ENCODE data around the gene GPR162. TPM values are rescaled to one million over a fixed set of nuclear protein-coding genes. Genes with fewer than 3 reads are reported as not detected.
"Not testable (repeated sequence)": the region's sequence is repeated elsewhere in the genome, so short reads cannot be mapped to it uniquely, and the experiment has no call there.

GPR162 gene
- total and polyA plus RNA-seq, 3 experiments from 2014 or later = 0.11 TPM; not detected in 2

- no peaks in the 10 kb centered on the region for H3K27me3 Mint-ChIP-seq
- peaks cover 54% of the 10 kb centered on the region for H3K36me3 ChIP-seq (ENCODE audit: insufficient read depth, low read length)
- no peak for DNase-seq
- peaks cover 6 to 78% (median 10%) of the 10 kb centered on the region in 3 donors for H3K36me3 Mint-ChIP-seq
- ChIA-PET POLR2A (interaction anchor here (3.2 kb wide), 1 partner anchor 11 kb away, joined by 19 read pairs; the partner anchor contains the start of gene USP5), CTCF (interaction anchor here (2.8 kb wide), 1 partner anchor 10 kb away, joined by 12 read pairs; the partner anchor contains the start of gene SPSB2)
- H3K9me3 Mint-ChIP-seq = no peaks in the 10 kb centered on the region
- no peak overlapping the region for H3K27ac Mint-ChIP-seq
- H3K4me3 ChIP-seq (ENCODE audit: low read length) = no peak overlapping the region
- H3K4me1 Mint-ChIP-seq = peaks cover 1 to 11% (median 8%) of the 10 kb centered on the region in 3 donors
- no peak overlapping the region for H3K27ac ChIP-seq (ENCODE audit: low read depth, low read length)
- no peaks in the 10 kb centered on the region for H3K9me3 ChIP-seq (ENCODE audit: low read length)
- H3K4me3 Mint-ChIP-seq = no peak overlapping the region
- H3K27me3 ChIP-seq (ENCODE audit: insufficient read depth, low read length, poor library complexity, severe bottlenecking) = no peaks in the 10 kb centered on the region
- no peaks in the 10 kb centered on the region for H3K4me1 ChIP-seq (ENCODE audit: insufficient read depth, low read length)
Observed at GRCh38 chr12:6863033-6863432, 41.4 kb downstream of the GPR162 start.

GRCh38 chr12:6863586-6864321 is 42.1 kb downstream of the GPR162 start:
- no peak for DNase-seq
- POLR2A ChIA-PET = interaction anchor here (1.2 to 3.2 kb wide), 3 partner anchors 9 to 97 kb away, joined by 3 to 19 read pairs (median 3); partner anchors contain the start of genes SPSB2 and USP5
- Histone ChIP-seq H3K9me3 (ENCODE audit: low read length) (no peaks in the 10 kb centered on the region), H3K4me1 (ENCODE audit: insufficient read depth, low read length) (peaks cover 7% of the 10 kb centered on the region), H3K36me3 (ENCODE audit: insufficient read depth, low read length) (peaks cover 47% of the 10 kb centered on the region), H3K4me3 (ENCODE audit: low read length) (no peak overlapping the region), H3K27ac (ENCODE audit: low read depth, low read length) (no peak overlapping the region), H3K27me3 (ENCODE audit: insufficient read depth, low read length, poor library complexity, severe bottlenecking) (no peaks in the 10 kb centered on the region)
- CTCF ChIA-PET = interaction anchor here (1.3 to 2.8 kb wide), 3 partner anchors 9 to 11 kb away, joined by 4 to 12 read pairs (median 5); partner anchors contain the start of gene SPSB2
- Mint-ChIP-seq H3K4me3 (peak overlapping the region in 1 of 7 donors; percentile 96), H3K27ac (peak overlapping the region in 2 of 8 donors; percentile 33 to 91), H3K27me3 (no peaks in the 10 kb centered on the region), H3K4me1 (peaks cover 9 to 19% (median 15%) of the 10 kb centered on the region in 3 donors), H3K9me3 (no peaks in the 10 kb centered on the region), H3K36me3 (peaks cover 6 to 75% (median 10%) of the 10 kb centered on the region in 3 donors)

- not testable (repeated sequence) for DNase-seq; H3K4me3 ChIP-seq (ENCODE audit: low read length); H3K27me3 ChIP-seq (ENCODE audit: insufficient read depth, low read length, poor library complexity, severe bottlenecking); H3K9me3 Mint-ChIP-seq; H3K27ac ChIP-seq (ENCODE audit: low read depth, low read length); H3K27me3 Mint-ChIP-seq; H3K9me3 ChIP-seq (ENCODE audit: low read length)
- CTCF ChIA-PET = interaction anchor here (0.8 to 11.0 kb wide), 6 partner anchors 7 to 94 kb away, joined by 4 to 135 read pairs (median 8); partner anchors contain the start of gene SPSB2
- H3K4me3 Mint-ChIP-seq = peak overlapping the region in 6 of 7 donors; percentile 39 to 96 (median 61)
- POLR2A ChIA-PET = interaction anchor here (1.2 to 3.2 kb wide), 3 partner anchors 8 to 96 kb away, joined by 3 to 19 read pairs (median 3); partner anchors contain the start of genes SPSB2 and USP5
- Histone ChIP-seq H3K36me3 (ENCODE audit: insufficient read depth, low read length) (peaks cover 46% of the 10 kb centered on the region), H3K4me1 (ENCODE audit: insufficient read depth, low read length) (peaks cover 20% of the 10 kb centered on the region)
- H3K36me3 Mint-ChIP-seq = peaks cover 5 to 75% (median 12%) of the 10 kb centered on the region in 3 donors
- H3K4me1 Mint-ChIP-seq = peaks cover 24 to 32% (median 25%) of the 10 kb centered on the region in 3 donors
- H3K27ac Mint-ChIP-seq = peak overlapping the region in 6 of 8 donors; percentile 16 to 95 (median 44)
Observed at GRCh38 chr12:6865307-6865706, 43.7 kb downstream of the GPR162 start.

- Mint-ChIP-seq H3K9me3 (no peaks in the 10 kb centered on the region), H3K36me3 (peaks cover 2 to 75% (median 16%) of the 10 kb centered on the region in 3 donors), H3K27ac (peak overlapping the region; percentile 30 to 96 (median 91)), H3K27me3 (no peaks in the 10 kb centered on the region), H3K4me1 (peaks cover 33 to 42% (median 34%) of the 10 kb centered on the region in 3 donors), H3K4me3 (peak overlapping the region; percentile 87 to 98 (median 92))
- no peaks in the 10 kb centered on the region for H3K9me3 ChIP-seq (ENCODE audit: low read length)
- H3K4me3 ChIP-seq (ENCODE audit: low read length) = no peak overlapping the region
- ChIA-PET CTCF (interaction anchor here (1.2 to 11.0 kb wide), 6 partner anchors 13 to 93 kb away, joined by 3 to 135 read pairs (median 54); partner anchors contain the start of genes ATN1, CDCA3 and USP5), POLR2A (interaction anchor here (1.4 to 3.8 kb wide), 5 partner anchors 13 to 77 kb away, joined by 4 to 36 read pairs (median 8); partner anchors contain the start of genes C12orf57, CDCA3, RNU7-1 and USP5)
- H3K27me3 ChIP-seq (ENCODE audit: insufficient read depth, low read length, poor library complexity, severe bottlenecking) = no peaks in the 10 kb centered on the region
- H3K4me1 ChIP-seq (ENCODE audit: insufficient read depth, low read length) = peaks cover 29% of the 10 kb centered on the region
- peak in 2 of 5 donors; percentile 21 to 54 for DNase-seq
- H3K27ac ChIP-seq (ENCODE audit: low read depth, low read length) = no peak overlapping the region
- H3K36me3 ChIP-seq (ENCODE audit: insufficient read depth, low read length) = peaks cover 44% of the 10 kb centered on the region
Observed at GRCh38 chr12:6866163-6866919, 44.7 kb downstream of the GPR162 start.

- peaks cover 39 to 49% (median 41%) of the 10 kb centered on the region in 3 donors for H3K4me1 Mint-ChIP-seq
- peaks cover 2 to 75% (median 16%) of the 10 kb centered on the region in 3 donors for H3K36me3 Mint-ChIP-seq
- ChIA-PET POLR2A (interaction anchor here (0.6 to 3.8 kb wide), 7 partner anchors 14 to 397 kb away, joined by 3 to 36 read pairs (median 8); partner anchors contain the start of genes C12orf57, CDCA3, RNU7-1 and USP5), CTCF (interaction anchor here (1.2 to 11.0 kb wide), 7 partner anchors 13 to 93 kb away, joined by 3 to 135 read pairs (median 36); partner anchors contain the start of genes ATN1, CDCA3 and USP5)
- DNase-seq = no peak
- peak overlapping the region; percentile 85 to 96 (median 91) for H3K27ac Mint-ChIP-seq
- Histone ChIP-seq H3K27ac (ENCODE audit: low read depth, low read length) (no peak overlapping the region), H3K27me3 (ENCODE audit: insufficient read depth, low read length, poor library complexity, severe bottlenecking) (no peaks in the 10 kb centered on the region), H3K36me3 (ENCODE audit: insufficient read depth, low read length) (peaks cover 38% of the 10 kb centered on the region), H3K4me1 (ENCODE audit: insufficient read depth, low read length) (peaks cover 35% of the 10 kb centered on the region), H3K9me3 (ENCODE audit: low read length) (no peaks in the 10 kb centered on the region), H3K4me3 (ENCODE audit: low read length) (peak overlapping the region; percentile 58)
- H3K4me3 Mint-ChIP-seq = peak overlapping the region; percentile 87 to 98 (median 92)
- H3K27me3 Mint-ChIP-seq = no peaks in the 10 kb centered on the region
- H3K9me3 Mint-ChIP-seq = no peaks in the 10 kb centered on the region
Observed at GRCh38 chr12:6866920-6867412, 45.3 kb downstream of the GPR162 start.

- peak within 1 kb of the TSS; percentile 58 for H3K4me3 ChIP-seq (ENCODE audit: low read length)
- H3K36me3 ChIP-seq (ENCODE audit: insufficient read depth, low read length) = peaks cover 33% of the 10 kb centered on the region
- H3K27ac ChIP-seq (ENCODE audit: low read depth, low read length) = peak within 1 kb of the TSS; percentile 76
- H3K27me3 Mint-ChIP-seq = no peaks in the 10 kb centered on the region
- POLR2A ChIA-PET = interaction anchor here (0.6 to 3.8 kb wide), 7 partner anchors 15 to 397 kb away, joined by 3 to 36 read pairs (median 8); partner anchors contain the start of genes C12orf57, CDCA3, RNU7-1 and USP5
- no peaks in the 10 kb centered on the region for H3K9me3 Mint-ChIP-seq
- H3K4me3 Mint-ChIP-seq = peak within 1 kb of the TSS; percentile 87 to 98 (median 92)
- no peaks in the 10 kb centered on the region for H3K27me3 ChIP-seq (ENCODE audit: insufficient read depth, low read length, poor library complexity, severe bottlenecking)
- peaks cover 2 to 75% (median 12%) of the 10 kb centered on the region in 3 donors for H3K36me3 Mint-ChIP-seq
- H3K4me1 ChIP-seq (ENCODE audit: insufficient read depth, low read length) = peaks cover 38% of the 10 kb centered on the region
- no peaks in the 10 kb centered on the region for H3K9me3 ChIP-seq (ENCODE audit: low read length)
- H3K4me1 Mint-ChIP-seq = peaks cover 43 to 55% (median 47%) of the 10 kb centered on the region in 3 donors
- H3K27ac Mint-ChIP-seq = peak within 1 kb of the TSS; percentile 85 to 96 (median 92)
- peak; percentile 62 to 85 (median 73) for DNase-seq
- CTCF ChIA-PET = interaction anchor here (1.2 to 11.0 kb wide), 9 partner anchors 14 to 246 kb away, joined by 4 to 135 read pairs (median 8); partner anchors contain the start of genes ATN1, CDCA3, LPCAT3 and USP5
Observed at GRCh38 chr12:6867413-6868210, 46.0 kb downstream of the GPR162 start, which contains the start of gene TPI1. TSS of gene TPI1 (plus strand) at chr12:6867531. CDS start at chr12:6867567, 36 bp downstream.
